SKM-1 (cell line): ENCODE measurements around the gene COASY.
A peak's percentile ranks its signal among the peaks of the same experiment; 100 is the strongest.

ENCODE experiments used
- DNase-seq: peaks from one replicate; lab custom pipeline; 2025; ENCODE audit not compliant: unreplicated experiment; lab: John Stamatoyannopoulos, UW

Gene COASY

DNA sequence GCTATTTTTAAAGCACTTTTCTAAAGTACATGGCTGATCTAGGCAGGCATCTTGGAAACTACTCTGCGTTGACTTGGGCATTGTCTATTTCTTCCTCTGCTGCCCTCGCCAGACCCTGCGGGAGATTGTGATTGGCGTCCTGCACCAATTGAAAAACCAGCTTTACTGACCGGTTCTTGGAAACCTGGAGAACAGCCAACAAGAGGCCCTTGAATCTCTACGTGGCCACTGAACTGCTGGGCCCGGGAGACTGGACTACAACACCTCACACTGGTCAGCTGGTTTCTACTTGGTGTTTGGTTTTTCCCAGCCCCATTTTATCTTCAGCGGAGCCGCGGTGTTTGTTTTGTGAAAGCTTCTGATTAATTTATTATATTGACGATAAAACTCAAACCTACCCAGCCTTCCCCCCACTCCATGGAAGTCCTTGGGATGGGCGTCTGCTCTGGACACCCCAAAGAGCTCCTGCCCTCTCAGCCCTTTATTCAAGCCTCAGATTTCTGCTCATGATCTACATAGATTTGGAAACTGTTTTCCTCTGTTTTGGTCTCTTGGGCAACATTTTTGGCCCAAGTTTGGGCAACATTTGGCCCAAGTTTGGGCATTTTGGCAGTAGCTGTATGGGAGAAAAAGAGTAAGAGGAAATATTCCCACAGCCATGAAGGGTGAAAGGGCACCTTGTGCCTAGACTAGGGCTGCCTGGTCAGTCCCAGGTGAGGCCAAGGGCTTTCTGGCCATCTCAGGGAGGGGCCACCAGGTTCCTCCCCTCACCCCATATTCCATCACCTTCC is 9.7 kb downstream of the COASY start:
- no peak for DNase-seq

DNA sequence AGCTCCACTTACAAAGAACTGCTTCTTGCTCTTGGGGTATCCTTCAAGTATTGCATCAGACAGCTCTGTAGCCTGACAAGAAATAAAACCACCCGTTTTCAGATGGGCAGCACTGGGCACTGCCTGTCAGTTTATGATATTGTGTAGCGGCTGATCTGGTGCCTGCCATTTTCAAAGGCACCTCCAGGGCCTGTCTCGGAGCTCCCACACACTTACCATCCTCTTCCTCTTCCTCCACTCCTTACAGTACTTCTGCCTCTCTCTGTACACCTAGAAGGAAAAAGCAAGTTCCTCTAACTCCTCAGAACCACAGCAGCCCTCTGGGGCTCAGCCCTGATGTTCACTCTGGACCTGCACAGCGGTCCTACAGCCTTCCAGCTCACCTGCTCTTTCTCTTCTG is 11.1 kb downstream of the COASY start:
- no peak for DNase-seq

DNA sequence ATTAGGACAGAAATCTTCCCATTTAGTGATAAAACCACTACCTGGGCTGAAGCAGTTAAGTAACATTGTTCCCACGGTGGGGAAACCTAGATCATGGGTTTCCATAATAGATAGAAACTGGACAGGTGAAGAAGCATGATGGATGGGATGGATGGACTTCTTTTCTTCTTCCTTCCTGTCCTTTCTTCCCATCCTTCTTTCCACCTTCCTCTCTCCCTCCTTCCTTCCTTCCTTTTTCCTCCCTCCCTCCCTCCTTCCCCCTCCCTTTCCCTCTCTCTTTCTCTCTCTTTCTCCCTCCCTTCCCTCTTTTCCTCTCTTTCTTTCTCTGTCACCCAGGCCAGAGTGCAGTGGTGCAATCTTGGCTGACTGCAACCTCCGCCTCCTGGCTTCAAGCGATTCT is 12.5 kb downstream of the COASY start:
- no peak for DNase-seq

DNA sequence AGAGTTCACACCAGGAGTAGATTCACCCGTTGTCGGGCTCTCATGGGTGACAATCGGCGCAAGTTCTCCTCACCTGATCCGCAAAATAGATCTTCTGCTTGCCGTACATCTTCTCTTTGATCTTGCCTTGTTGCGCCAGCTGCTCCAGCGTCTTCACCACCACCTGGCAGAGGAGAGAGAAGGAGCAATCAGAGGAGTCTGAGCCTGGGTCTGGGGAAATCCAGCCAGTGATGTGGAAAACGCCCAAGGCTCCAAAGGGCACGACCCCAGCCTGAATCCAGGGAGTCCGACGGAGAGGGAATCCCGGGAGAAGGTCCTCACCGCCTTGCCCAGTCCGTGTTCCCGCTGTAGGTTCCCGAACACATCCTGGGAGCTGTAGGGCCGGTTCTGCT is 15.2 kb downstream of the COASY start:
- DNase-seq, result no peak

DNA sequence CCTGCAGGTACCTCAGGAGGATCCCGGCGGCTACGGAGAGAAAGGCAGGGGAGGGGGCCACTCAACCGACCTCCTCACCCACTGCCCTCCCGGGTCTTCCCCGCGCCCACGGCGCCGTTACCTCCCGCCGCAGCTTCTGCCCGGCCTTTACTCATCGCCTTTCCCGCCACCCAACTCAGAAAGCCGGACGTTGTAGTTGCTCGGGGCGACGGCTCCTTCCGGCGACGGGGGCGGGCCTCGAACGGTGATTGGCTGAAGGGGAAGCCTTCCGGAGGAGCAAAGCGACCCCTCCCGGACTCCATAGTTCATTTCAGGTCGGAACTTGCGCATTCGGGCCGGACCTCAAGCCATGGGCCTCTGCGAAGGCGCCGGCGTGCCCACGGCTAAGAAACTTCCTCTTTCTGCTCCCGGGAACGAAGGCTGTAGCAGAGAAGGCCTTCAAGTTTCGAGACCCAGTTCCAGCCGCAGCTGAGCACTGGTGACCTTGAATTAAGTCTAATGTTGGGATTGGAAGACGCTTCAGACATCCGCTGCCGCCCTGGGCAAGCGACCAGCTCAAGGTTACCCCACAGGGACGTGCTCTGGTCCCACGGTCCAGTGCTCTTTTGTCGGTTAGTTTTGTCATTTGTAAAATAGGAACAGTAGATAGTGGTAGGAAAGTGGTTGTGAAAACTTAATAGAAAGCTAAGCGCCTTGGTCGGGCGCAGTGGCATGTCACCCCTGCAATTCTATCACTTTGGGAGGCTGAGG is 15.8 kb downstream of the COASY start, which contains the start of gene PSMC3IP:
PSMC3IP (minus strand) TSS at position 198 of the 750 bp plus-strand sequence; CDS start at position 155, 43 bp downstream.
- peak; percentile 98 for DNase-seq

DNA sequence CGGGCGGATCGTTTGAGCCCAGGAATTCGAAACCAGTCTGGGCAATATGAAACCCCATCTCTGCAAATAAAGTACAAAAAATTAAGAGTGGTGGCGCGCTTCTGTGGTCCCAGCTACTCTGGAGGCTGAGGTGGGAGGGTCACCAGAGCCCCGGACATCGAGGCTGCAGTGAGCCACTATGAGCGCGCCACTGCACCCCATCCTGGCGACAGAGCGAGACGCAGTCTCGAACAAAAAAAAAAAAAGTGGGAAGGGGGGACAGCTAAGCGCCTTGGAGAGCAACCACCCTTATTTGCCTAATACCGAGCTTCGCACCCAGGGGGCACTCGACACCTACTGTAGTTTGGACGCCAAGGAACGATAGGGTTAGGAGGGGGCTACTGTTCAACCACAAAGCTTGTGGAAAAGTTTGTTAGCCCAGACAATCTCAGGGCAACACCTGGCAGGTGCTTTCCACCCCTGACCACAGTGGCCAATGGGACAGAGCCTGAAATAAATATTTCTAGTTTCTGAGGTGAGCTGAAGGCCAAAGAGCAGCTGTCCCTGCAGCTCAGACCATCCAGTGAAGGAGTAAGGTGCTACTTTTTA is 16.4 kb downstream of the COASY start:
- DNase-seq, result peak; percentile 59

DNA sequence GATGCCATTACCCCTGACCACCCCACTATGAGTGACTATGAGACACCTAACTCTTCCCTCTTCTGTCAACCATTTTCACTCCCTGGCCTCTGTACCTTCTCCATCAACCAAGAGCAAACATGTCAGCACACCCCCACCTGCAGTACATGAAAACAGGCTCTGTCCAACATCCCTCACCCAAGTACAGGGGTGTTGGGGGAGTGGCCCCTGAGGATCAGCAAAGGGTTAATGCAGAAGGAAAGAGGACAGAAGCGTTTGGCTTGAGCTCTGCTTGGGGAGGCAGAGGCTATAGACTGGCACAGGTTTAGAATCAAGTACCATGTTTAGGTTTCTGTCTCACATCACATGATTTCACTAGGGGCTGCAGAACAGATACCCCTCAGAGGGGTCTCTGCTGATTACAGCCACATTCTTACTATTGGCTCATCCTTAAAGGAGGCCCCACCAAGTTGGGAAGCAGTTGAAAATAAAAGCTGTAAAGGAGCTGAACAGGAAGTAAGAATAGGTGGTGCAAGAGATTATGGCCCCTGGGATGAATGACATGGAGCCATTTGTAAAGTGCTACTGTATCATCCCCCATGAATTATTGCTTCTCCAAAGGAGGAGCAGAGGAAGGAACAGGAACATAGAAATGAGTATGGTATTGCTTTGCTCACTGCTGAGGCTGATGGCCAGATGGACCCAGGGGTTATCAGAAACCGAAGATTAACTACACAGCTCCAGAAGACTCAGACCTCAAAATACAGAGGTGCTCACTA is 18.0 kb downstream of the COASY start:
- DNase-seq, result no peak

DNA sequence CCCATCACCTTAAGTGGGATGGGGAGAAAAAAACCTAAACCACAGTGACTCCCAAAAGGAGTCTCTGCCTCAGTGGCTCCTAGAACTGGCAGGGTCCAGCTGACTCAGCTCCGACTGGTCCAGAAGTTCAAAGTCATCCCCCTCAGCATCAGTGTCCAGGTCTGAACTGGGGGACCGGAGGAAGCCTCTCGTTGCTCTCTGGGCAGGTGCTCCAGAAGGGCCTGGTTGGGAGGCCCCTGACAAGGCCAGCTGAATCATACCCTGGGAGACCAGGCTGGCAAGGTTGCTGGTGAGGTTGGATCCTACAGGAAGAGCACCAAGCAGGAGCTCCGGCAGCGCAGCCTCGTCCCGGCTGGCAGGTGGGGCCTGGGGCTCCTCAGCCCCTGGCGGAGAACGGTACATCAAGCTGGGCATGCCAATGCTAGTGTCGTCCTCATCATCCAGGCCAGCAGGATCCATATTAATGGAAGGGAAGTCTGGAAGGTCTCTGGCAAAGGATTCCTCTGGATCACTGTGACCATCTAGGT is 19.9 kb downstream of the COASY start:
- DNase-seq, result no peak

DNA sequence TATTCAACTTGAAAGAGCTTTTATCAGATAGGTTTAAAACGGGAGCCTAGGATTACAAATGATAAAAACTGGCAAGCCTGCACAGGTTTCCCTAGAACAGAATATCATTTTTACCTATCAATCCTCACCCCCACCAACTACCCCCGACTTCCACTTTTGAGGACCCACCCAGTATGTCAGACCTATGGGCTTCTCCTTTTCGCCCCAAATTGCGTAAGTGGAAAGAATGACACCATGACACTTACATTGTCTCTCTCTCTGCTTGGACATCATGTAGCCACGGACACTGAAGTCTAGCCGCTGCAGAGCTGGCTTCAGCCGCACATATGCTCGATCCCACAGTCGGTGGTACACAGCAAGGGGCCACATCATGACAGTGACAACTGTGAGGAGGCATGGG is 22.9 kb downstream of the COASY start:
- peak; percentile 18 for DNase-seq

DNA sequence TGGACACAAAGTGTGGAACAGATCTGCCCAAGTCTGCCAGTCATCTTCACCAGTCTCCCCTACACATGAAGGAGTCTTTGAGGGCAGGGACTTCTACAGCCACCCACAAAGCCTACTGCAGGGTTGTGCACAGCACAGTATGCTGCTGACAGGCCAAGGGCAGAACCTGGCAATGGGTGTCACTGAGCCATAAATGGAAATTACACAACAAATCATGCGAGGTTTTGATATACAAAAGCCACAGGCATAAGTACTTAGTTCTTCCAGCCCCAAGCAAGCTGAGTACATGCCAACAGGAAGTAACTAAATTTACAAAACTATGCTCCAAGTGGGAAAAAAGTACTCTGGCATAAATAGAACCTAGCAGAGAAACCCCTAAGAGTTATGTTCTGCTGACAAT is 23.4 kb downstream of the COASY start:
- DNase-seq, result no peak

DNA sequence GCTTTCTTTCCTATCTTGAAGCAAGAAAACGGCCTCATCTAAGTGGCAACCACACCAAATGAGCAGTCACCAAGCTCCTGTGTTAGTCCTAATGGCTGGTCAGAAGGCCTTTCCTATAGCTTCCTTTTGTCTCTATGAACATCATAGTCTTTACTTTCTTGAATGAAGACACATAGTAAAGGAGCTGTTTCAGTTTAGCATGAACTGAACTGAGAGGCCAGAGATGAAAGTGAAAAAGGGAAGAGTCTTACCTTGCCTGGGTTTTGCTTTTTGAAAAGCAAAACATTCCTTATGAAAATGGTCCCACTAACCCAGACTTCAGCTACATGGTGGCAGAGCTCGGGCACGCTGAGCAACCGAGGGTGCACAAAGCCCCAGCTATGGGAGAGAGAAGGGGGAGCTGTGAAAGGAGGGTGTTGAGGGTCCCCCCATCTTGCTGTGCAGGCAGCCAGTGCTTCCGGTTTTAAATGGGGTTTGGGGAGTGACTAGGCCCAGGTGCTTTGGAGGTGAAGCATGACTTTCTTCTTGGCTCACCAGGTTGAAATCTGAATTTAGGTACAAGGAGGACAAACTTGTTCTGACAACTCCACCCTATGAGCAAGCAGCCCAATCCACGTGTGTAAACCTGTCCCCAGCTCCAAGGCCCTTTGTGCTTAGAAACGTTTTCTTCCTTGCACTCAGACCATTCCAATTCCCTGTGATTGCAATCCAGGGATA is 24.7 kb downstream of the COASY start:
- DNase-seq, result no peak

DNA sequence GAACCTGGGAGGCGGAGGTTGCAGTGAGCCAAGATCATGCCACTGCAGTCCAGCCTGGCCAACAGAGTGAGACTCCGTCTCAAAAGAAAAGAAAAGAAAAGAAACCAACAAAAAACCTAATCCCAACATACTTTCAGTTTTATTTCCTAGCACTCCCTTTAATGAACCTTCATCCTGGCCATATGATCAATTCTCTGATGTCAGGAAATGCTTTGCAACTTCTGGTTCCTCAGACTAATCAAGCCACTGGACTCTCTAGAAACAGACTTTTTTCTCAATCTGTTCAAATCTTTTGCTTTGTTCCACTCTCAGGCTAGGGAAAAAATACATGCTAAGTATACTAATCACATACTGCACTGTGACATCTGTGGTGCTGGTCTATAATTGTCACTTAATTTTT is 28.9 kb downstream of the COASY start:
- no peak for DNase-seq

DNA sequence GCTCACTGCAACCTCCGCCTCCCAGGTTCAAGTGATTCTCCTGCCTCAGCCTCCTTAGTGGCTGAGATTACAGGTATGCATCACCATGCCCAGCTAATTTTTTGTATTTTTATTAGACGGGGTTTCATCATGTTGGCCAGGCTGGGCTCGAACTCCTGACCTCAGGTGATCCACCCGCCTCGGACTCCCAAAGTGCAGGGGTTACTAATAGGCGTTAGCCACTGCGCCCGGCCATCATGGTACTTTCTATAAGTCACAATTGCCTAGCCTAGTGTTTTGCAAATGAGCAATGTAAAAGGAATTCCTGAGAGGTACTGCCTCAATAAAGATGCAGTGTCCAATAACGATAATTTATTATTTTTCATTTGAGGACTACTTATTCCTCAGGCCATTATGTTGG is 29.5 kb downstream of the COASY start:
- no peak for DNase-seq

DNA sequence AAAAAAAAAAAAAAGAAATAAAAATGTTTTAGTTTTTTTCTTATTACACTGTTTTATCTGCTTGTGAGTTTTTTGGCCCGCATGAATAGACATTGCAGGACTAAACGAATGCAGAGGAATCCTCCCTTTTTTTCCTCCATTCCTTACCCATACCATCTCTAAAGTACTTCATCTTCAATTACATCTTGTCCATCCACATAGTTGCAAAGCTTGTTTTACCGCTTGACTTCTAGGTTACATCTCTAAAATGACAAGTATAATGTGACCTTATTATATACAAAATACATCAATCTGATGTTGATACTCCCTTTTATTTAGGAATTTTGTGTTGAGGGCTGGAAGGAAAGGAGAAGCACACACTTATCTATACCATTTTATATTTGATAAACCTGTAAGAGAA is 34.4 kb downstream of the COASY start:
- no peak for DNase-seq

DNA sequence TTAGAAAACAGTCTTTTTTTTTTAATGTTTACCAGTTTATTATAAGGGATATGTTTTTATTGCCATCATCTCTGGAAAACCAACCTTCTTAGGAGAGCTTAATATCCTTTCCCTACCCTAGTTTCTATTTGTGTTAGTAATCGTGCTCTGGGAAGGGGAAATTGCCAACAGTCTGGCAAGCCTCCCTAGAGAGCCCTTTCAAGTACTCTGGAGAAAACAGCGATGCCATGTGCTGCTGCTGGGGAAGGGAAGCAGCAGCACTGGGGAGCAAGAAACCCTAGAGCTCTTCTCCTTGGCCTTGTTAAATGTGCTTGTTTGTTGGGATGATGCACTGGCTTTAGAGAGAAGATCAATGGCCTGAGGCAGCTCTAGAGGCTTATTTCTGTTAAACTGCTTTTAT is 37.0 kb downstream of the COASY start:
- DNase-seq, result no peak

DNA sequence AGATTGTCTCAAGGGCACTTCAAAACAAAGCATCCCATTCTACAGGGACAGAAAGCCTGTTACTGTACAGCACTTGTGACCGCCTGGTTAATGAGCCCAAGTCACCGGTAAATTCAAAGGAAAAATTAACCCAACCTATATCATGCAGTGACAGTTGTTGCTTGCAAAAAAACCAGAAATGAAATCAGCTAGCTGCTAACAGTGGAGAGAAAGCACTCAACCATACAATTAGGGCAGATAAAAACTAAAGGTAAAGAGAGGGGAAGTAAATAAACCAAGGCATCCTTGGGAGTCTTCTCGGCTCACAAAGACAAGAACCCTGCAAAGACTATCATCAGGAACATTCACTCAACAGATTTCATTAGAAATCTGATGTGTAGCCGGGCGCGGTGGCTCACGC is 41.4 kb downstream of the COASY start:
- no peak for DNase-seq

DNA sequence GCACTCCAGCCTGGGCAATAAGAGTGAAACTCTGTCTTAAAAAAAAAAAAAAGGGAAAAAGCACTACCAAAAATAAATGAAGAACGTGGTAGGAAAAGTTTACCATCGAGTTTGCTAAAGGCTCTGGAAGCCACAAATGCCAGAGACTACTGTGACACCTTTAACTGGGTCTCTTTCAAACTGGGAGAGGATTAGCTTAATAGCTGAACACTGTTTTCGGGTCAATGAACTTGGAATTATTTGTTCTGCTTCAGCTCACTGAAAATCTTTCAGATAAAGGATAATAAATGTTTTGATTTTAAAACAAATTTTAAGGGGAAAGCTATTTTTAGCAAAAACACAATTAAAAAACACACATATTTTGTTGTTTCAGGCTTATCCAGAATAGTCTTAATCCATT is 45.8 kb downstream of the COASY start:
- no peak for DNase-seq

DNA sequence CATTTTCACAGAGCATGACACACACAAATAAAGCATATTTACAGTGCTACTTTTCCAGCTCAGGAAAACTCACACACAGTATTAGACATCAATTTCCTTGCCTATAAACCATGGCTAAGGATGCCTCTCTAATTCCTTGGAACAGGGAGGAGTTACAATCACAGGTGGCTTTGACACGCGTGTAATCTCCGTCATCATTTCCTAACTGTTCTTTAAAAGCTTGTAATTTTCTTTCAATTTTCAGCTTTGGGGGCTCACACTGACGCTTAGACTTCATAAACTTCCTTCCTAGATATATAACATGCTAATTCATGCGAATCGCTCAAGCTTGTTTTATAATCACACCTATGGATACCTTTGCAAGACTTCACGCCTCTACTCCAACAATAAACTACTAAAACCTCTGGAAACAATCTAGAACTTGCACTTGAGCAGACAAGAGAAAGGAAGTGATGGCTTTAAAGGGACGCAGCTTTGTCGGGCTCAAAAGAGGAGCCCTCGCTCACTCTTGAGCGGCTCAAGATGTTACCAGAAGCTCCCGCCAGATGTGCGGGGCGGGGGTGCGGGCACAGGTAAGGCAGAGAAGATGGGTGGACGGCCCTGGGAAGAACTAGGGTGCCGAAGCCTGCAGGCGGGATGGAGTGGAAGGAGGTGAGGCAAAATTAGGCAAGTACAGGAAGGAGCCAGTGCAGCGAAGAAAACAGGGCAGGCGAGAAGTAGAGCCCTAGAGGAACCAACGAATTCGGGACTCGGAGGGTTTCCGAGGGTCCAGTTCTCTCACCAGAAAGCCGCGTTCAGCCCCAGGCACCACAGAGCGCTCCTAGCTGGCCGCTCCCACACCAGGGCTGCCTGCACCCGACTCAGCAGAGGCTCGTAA is 46.6 kb downstream of the COASY start:
- no peak for DNase-seq

DNA sequence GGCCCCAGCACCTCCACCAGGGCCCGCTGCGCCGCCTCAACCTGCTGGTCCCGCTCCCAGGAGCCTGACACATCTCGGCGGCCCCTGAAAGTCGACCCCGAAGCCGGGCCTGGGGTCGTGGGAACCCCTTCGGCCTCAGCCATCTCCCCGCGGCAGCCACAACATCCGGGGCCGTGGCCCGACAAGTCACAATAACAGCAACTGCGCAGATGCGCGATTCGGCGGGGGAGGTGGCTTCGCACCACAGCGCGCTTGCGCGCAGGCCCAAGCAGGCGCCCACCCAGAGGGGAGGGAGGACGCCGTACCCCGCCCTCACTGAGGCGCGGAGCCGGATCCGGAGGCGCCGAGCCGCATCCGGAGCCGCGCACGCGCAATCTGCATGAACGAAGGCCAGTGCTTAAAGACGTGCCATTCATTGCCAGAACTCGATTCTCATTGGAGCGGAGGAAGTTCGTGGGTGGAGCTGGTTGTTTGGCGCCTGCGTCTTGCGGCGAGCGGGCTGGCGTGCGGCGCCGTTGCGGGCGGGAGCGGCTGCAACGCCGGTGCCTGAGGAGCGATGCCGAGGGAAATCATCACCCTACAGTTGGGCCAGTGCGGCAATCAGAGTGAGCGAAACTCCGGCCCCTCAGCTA is 47.4 kb downstream of the COASY start, which contains the start of the genes RETREG3 and TUBG1:
RETREG3 (minus strand) TSS at position 193 of the 632 bp plus-strand sequence; CDS start at position 143, 50 bp downstream.
TUBG1 (plus strand) TSS at position 502 of the 632 bp plus-strand sequence; CDS start at position 557, 55 bp downstream.
- peak; percentile 98 for DNase-seq
